WTC11 (cell line): ENCODE data around the gene ZNF217. TPM values are rescaled to one million over a fixed set of nuclear protein-coding genes. Genes with fewer than 3 reads are reported as not detected.
"Not testable (repeated sequence)": the region's sequence is repeated elsewhere in the genome, so short reads cannot be mapped to it uniquely, and the experiment has no call there.

ENCODE experiments used
- ATAC-seq: fragments of 200-7000 bp; cut with Tn5 transposase; 2 replicates; pipeline ENCODE4 v1.10.0; 2021; ENCODE audit warnings: mild to moderate bottlenecking, moderate library complexity
- CTCF ChIA-PET: fragments of 300-600 bp; sonication (Branson Sonifier 250); formaldehyde crosslinking; loops from one replicate; lab custom pipeline; 2021; ENCODE audit warnings: antibody characterized with exemption; lab: Charles Lee
- POLR2A ChIA-PET: fragments of 350-600 bp; sonication (Branson Sonifier 250); formaldehyde crosslinking; loops from one replicate; lab custom pipeline; 2021; ENCODE audit warnings: antibody characterized with exemption; lab: Charles Lee
- DNase-seq: peaks from one replicate; pipeline ENCODE4 v3.0.0; 2021; ENCODE audit warnings: low spot score
- H3K27ac Mint-ChIP-seq: 2 replicates; pipeline ENCODE4 v1.8.0; 2021; ENCODE audit warnings: mixed read lengths
- H3K27me3 Mint-ChIP-seq: 2 replicates; pipeline ENCODE4 v1.8.0; 2021; ENCODE audit warnings: low read depth, mild to moderate bottlenecking, moderate library complexity, mixed read lengths
- H3K36me3 Mint-ChIP-seq: 2 replicates; pipeline ENCODE4 v1.8.0; 2021; ENCODE audit warnings: mixed read lengths
- H3K4me1 Mint-ChIP-seq: 2 replicates; pipeline ENCODE4 v1.8.0; 2022; ENCODE audit warnings: mixed read lengths
- H3K4me3 Mint-ChIP-seq: 2 replicates; pipeline ENCODE4 v1.8.0; 2021; ENCODE audit warnings: mild to moderate bottlenecking, moderate library complexity, mixed read lengths
- H3K9me3 Mint-ChIP-seq: 2 replicates; pipeline ENCODE4 v1.8.0; 2021; ENCODE audit warnings: mixed read lengths
- ATF1 ChIP-seq: sonication (generic); formaldehyde crosslinking; IDR thresholded peaks from 2 replicates; pipeline ENCODE4 v1.8.1; 2023; ENCODE audit warnings: mild to moderate bottlenecking, moderate library complexity, missing genetic modification reagents
- CBFB ChIP-seq: sonication (generic); formaldehyde crosslinking; IDR thresholded peaks from 2 replicates; pipeline ENCODE4 v1.8.1; 2022; ENCODE audit warnings: mild to moderate bottlenecking, low read depth, missing genetic modification reagents
- FOXP1 ChIP-seq: sonication (generic); formaldehyde crosslinking; IDR thresholded peaks from 2 replicates; pipeline ENCODE4 v1.8.0; 2022; ENCODE audit warnings: missing genetic modification reagents, mild to moderate bottlenecking, moderate library complexity, borderline replicate concordance
- IRF2 ChIP-seq: sonication (generic); formaldehyde crosslinking; IDR thresholded peaks from 2 replicates; pipeline ENCODE4 v1.8.0; 2022; ENCODE audit warnings: low read depth, missing genetic modification reagents, borderline replicate concordance
- JUN ChIP-seq: sonication (generic); formaldehyde crosslinking; IDR thresholded peaks from 2 replicates; pipeline ENCODE4 v1.8.0; 2023; ENCODE audit warnings: mild to moderate bottlenecking, missing genetic modification reagents
- NR2C2 ChIP-seq: sonication (generic); formaldehyde crosslinking; IDR thresholded peaks from 2 replicates; pipeline ENCODE4 v1.8.0; 2022; ENCODE audit warnings: mild to moderate bottlenecking, missing genetic modification reagents
- OVOL2 ChIP-seq: fragments of 250-450 bp; sonication (Bioruptor Pico); IDR thresholded peaks from 2 replicates; pipeline ENCODE4 v1.9.0; 2021; ENCODE audit warnings: mild to moderate bottlenecking, borderline replicate concordance
- RELA ChIP-seq: sonication (generic); formaldehyde crosslinking; IDR thresholded peaks from 2 replicates; pipeline ENCODE4 v1.8.1; 2022; ENCODE audit warnings: missing genetic modification reagents, mild to moderate bottlenecking, borderline replicate concordance
- SMAD3 ChIP-seq: sonication (generic); formaldehyde crosslinking; IDR thresholded peaks from 2 replicates; pipeline ENCODE4 v1.8.0; 2022; ENCODE audit warnings: missing genetic modification reagents, mild to moderate bottlenecking, borderline replicate concordance
- SMAD4 ChIP-seq: sonication (generic); formaldehyde crosslinking; IDR thresholded peaks from 2 replicates; pipeline ENCODE4 v1.8.0; 2022; ENCODE audit warnings: mild to moderate bottlenecking, missing genetic modification reagents
- TP53 ChIP-seq: sonication (generic); formaldehyde crosslinking; IDR thresholded peaks from 2 replicates; pipeline ENCODE4 v1.8.1; 2023; ENCODE audit warnings: mild to moderate bottlenecking, missing genetic modification reagents
- ZNF121 ChIP-seq: sonication (generic); formaldehyde crosslinking; IDR thresholded peaks from 2 replicates; pipeline ENCODE4 v1.8.0; 2023; ENCODE audit warnings: missing genetic modification reagents
- ZNF232 ChIP-seq: sonication (generic); formaldehyde crosslinking; IDR thresholded peaks from 2 replicates; pipeline ENCODE4 v1.8.0; 2022; ENCODE audit warnings: mild to moderate bottlenecking, missing genetic modification reagents
- ZNF317 ChIP-seq: sonication (generic); formaldehyde crosslinking; IDR thresholded peaks from 2 replicates; pipeline ENCODE4 v1.8.1; 2023; ENCODE audit warnings: low read depth, mild to moderate bottlenecking, moderate library complexity, missing genetic modification reagents, borderline replicate concordance
- total RNA-seq: library from RNA; stranded (reverse); gene quantifications from 3 replicates; pipeline ENCODE4 v1.2.3, GENCODE V29; 2021
- TF ChIP-seq, protein P1 (sequence below): sonication (generic); formaldehyde crosslinking; IDR thresholded peaks from 2 replicates; pipeline ENCODE4 v1.8.0; 2022; ENCODE audit warnings: mild to moderate bottlenecking, missing genetic modification reagents
- TF ChIP-seq, protein P2 (sequence below): fragments of 250-450 bp; sonication (Bioruptor Pico); IDR thresholded peaks from 2 replicates; pipeline ENCODE4 v1.9.0; 2021; ENCODE audit warnings: moderate library complexity, mild to moderate bottlenecking, inconsistent platforms, borderline replicate concordance
- TF ChIP-seq, protein P3 (sequence below): fragments of 250-450 bp; sonication (Bioruptor Pico); IDR thresholded peaks from 2 replicates; pipeline ENCODE4 v1.9.0; 2021; ENCODE audit warnings: mild to moderate bottlenecking, borderline replicate concordance
- TF ChIP-seq, protein P4 (sequence below): sonication (generic); formaldehyde crosslinking; IDR thresholded peaks from 2 replicates; pipeline ENCODE4 v1.8.0; 2023; ENCODE audit warnings: mild to moderate bottlenecking, missing genetic modification reagents
- TF ChIP-seq, protein P5 (sequence below): fragments of 250-450 bp; sonication (Bioruptor Pico); IDR thresholded peaks from 2 replicates; pipeline ENCODE4 v1.9.0; 2021; ENCODE audit warnings: mild to moderate bottlenecking
- TF ChIP-seq, protein P6 (sequence below): sonication (generic); formaldehyde crosslinking; IDR thresholded peaks from 2 replicates; pipeline ENCODE4 v1.8.1; 2023; ENCODE audit warnings: mild to moderate bottlenecking, missing genetic modification reagents, moderate library complexity

The ZNF217 gene
- total RNA-seq, 1 experiment from 2014 or later = 75.6 TPM

DNA sequence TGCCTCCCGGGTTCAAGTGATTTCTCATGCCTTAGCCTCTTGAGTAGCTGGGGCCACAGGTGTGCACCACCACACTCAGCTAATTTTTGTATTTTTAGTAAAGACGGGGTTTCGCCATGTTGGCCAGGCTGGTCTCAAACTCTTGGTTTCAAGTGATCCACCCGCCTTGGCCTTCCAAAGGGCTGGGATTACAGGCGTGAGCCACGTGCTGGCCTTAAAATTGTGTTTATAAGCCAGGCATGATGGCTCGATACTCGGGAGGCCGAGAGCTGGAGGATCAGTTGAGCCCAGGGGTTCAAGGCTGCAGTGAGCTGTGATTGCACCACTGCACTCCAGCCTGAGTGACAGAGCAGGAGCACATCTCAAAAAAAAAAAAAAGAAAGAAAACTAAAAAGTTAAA is 27.0 kb downstream of the ZNF217 start:
- H3K4me1 Mint-ChIP-seq, H3K27ac Mint-ChIP-seq, DNase-seq, H3K27me3 Mint-ChIP-seq, H3K4me3 Mint-ChIP-seq, ATAC-seq, H3K9me3 Mint-ChIP-seq: not testable (repeated sequence)
- peaks cover 55% of the 10 kb centered on the region for H3K36me3 Mint-ChIP-seq
- CTCF ChIA-PET = interaction anchor here (0.5 kb wide), 1 partner anchor 326 kb away, joined by 3 read pairs; no protein-coding TSS in a partner anchor
- POLR2A ChIA-PET = interaction anchor here (0.6 to 0.7 kb wide), 2 partner anchors 299 to 828 kb away, joined by 3 read pairs; no protein-coding TSS in a partner anchor
- 0 out of 2 replicates have a peak, but pooled peaks have one; percentile 1 for TF ChIP-seq ZNF121

DNA sequence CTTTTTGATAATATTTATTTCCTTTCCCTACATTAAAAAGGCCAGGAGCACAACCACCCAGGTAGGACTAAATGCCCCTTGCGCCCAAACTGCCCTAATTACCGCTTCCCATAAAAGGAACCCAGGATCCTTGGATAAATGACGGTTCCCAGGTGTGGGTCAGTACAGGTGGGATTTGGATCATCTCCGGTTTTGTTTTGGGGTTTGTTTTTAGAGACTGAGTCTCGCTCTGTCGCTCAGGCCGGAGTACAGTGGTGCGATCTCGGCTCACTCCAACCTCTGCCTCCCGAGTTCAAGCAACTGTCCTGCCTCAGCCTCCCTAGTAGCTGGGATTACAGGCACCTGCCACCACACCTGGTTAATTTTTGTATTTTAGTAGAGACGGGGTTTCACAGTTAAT is 28.4 kb downstream of the ZNF217 start:
- POLR2A ChIA-PET = interaction anchor here (0.6 kb wide), 1 partner anchor 289 kb away, joined by 3 read pairs; no protein-coding TSS in a partner anchor
- Mint-ChIP-seq H3K4me1 (peaks cover 5% of the 10 kb centered on the region), H3K9me3 (no peaks in the 10 kb centered on the region), H3K4me3 (no peak overlapping the region), H3K36me3 (peaks cover 41% of the 10 kb centered on the region), H3K27me3 (no peaks in the 10 kb centered on the region), H3K27ac (no peak overlapping the region; the same call in 1 of the 2 replicates)
- CTCF ChIA-PET = no interaction called here
- ATAC-seq (no peak), DNase-seq (no peak)
- TF ChIP-seq IRF2 (CRISPR knock-in tag) (no peak), ZNF317 (CRISPR knock-in tag) (no peak), JUN (CRISPR knock-in tag) (no peak), RELA (CRISPR knock-in tag) (no peak), FOXP1 (CRISPR knock-in tag) (no peak), ATF1 (CRISPR knock-in tag) (no peak), SMAD3 (CRISPR knock-in tag) (no peak), OVOL2 (CRISPR knock-in tag) (no peak), NR2C2 (CRISPR knock-in tag) (no peak), ZNF232 (CRISPR knock-in tag) (no peak), TP53 (CRISPR knock-in tag) (no peak), SMAD4 (no peak), CBFB (CRISPR knock-in tag) (no peak)
- TF ChIP-seq, protein P1, sequence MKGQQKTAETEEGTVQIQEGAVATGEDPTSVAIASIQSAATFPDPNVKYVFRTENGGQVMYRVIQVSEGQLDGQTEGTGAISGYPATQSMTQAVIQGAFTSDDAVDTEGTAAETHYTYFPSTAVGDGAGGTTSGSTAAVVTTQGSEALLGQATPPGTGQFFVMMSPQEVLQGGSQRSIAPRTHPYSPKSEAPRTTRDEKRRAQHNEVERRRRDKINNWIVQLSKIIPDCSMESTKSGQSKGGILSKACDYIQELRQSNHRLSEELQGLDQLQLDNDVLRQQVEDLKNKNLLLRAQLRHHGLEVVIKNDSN (CRISPR knock-in tag) = no peak
- TF ChIP-seq, protein P2, sequence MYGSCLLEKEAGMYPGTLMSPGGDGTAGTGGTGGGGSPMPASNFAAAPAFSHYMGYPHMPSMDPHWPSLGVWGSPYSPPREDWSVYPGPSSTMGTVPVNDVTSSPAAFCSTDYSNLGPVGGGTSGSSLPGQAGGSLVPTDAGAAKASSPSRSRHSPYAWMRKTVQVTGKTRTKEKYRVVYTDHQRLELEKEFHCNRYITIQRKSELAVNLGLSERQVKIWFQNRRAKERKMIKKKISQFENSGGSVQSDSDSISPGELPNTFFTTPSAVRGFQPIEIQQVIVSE (CRISPR knock-in tag) = no peak
- TF ChIP-seq, protein P3, sequence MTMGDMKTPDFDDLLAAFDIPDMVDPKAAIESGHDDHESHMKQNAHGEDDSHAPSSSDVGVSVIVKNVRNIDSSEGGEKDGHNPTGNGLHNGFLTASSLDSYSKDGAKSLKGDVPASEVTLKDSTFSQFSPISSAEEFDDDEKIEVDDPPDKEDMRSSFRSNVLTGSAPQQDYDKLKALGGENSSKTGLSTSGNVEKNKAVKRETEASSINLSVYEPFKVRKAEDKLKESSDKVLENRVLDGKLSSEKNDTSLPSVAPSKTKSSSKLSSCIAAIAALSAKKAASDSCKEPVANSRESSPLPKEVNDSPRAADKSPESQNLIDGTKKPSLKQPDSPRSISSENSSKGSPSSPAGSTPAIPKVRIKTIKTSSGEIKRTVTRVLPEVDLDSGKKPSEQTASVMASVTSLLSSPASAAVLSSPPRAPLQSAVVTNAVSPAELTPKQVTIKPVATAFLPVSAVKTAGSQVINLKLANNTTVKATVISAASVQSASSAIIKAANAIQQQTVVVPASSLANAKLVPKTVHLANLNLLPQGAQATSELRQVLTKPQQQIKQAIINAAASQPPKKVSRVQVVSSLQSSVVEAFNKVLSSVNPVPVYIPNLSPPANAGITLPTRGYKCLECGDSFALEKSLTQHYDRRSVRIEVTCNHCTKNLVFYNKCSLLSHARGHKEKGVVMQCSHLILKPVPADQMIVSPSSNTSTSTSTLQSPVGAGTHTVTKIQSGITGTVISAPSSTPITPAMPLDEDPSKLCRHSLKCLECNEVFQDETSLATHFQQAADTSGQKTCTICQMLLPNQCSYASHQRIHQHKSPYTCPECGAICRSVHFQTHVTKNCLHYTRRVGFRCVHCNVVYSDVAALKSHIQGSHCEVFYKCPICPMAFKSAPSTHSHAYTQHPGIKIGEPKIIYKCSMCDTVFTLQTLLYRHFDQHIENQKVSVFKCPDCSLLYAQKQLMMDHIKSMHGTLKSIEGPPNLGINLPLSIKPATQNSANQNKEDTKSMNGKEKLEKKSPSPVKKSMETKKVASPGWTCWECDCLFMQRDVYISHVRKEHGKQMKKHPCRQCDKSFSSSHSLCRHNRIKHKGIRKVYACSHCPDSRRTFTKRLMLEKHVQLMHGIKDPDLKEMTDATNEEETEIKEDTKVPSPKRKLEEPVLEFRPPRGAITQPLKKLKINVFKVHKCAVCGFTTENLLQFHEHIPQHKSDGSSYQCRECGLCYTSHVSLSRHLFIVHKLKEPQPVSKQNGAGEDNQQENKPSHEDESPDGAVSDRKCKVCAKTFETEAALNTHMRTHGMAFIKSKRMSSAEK = no peak
- TF ChIP-seq, protein P4, sequence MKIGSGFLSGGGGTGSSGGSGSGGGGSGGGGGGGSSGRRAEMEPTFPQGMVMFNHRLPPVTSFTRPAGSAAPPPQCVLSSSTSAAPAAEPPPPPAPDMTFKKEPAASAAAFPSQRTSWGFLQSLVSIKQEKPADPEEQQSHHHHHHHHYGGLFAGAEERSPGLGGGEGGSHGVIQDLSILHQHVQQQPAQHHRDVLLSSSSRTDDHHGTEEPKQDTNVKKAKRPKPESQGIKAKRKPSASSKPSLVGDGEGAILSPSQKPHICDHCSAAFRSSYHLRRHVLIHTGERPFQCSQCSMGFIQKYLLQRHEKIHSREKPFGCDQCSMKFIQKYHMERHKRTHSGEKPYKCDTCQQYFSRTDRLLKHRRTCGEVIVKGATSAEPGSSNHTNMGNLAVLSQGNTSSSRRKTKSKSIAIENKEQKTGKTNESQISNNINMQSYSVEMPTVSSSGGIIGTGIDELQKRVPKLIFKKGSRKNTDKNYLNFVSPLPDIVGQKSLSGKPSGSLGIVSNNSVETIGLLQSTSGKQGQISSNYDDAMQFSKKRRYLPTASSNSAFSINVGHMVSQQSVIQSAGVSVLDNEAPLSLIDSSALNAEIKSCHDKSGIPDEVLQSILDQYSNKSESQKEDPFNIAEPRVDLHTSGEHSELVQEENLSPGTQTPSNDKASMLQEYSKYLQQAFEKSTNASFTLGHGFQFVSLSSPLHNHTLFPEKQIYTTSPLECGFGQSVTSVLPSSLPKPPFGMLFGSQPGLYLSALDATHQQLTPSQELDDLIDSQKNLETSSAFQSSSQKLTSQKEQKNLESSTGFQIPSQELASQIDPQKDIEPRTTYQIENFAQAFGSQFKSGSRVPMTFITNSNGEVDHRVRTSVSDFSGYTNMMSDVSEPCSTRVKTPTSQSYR (CRISPR knock-in tag) = no peak
- TF ChIP-seq, protein P5, sequence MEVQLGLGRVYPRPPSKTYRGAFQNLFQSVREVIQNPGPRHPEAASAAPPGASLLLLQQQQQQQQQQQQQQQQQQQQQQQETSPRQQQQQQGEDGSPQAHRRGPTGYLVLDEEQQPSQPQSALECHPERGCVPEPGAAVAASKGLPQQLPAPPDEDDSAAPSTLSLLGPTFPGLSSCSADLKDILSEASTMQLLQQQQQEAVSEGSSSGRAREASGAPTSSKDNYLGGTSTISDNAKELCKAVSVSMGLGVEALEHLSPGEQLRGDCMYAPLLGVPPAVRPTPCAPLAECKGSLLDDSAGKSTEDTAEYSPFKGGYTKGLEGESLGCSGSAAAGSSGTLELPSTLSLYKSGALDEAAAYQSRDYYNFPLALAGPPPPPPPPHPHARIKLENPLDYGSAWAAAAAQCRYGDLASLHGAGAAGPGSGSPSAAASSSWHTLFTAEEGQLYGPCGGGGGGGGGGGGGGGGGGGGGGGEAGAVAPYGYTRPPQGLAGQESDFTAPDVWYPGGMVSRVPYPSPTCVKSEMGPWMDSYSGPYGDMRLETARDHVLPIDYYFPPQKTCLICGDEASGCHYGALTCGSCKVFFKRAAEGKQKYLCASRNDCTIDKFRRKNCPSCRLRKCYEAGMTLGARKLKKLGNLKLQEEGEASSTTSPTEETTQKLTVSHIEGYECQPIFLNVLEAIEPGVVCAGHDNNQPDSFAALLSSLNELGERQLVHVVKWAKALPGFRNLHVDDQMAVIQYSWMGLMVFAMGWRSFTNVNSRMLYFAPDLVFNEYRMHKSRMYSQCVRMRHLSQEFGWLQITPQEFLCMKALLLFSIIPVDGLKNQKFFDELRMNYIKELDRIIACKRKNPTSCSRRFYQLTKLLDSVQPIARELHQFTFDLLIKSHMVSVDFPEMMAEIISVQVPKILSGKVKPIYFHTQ (CRISPR knock-in tag) = no peak
- TF ChIP-seq, protein P6, sequence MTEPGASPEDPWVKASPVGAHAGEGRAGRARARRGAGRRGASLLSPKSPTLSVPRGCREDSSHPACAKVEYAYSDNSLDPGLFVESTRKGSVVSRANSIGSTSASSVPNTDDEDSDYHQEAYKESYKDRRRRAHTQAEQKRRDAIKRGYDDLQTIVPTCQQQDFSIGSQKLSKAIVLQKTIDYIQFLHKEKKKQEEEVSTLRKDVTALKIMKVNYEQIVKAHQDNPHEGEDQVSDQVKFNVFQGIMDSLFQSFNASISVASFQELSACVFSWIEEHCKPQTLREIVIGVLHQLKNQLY (CRISPR knock-in tag) = no peak

DNA sequence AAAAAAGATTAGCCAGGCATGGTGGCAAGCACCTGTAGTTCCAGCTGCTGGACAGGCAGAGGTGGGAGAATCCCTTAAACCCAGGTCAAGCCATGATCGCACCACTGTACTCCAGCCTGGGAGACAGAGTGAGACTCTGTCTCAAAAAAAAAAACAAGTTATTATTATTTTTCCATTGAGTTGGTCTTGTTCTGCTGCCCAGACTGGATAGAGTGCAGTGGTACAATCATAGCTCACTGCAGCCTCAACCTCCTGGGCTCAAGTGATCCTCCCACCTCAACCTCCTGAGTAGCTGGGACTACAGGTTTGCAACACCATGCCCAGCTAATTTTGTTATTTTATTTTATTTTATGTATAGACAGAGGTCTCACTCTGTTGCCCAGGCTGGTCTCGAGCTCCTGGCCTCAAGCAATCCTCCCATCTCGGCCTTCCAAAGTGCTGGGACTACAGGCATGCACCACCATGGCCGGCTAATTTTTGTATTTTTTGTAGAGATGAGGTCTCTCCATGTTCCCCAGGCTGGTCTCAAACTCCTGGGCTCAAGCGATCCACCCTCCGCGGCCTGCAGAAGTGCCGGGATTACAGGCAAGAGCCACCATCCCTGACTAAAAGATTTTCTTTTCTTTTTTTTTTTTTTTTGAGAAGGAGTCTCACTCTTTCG is 31.4 kb downstream of the ZNF217 start:
- ChIA-PET CTCF (interaction anchor here (0.6 to 1.5 kb wide), 5 partner anchors 14 to 1371 kb away, joined by 3 to 5 read pairs (median 5); partner anchors contain the start of gene ZFP64), POLR2A (interaction anchor here (0.6 to 0.9 kb wide), 3 partner anchors 379 to 824 kb away, joined by 3 to 10 read pairs (median 3); no protein-coding TSS in a partner anchor)
- H3K9me3 Mint-ChIP-seq, ATAC-seq, H3K4me1 Mint-ChIP-seq, DNase-seq, H3K27me3 Mint-ChIP-seq, H3K4me3 Mint-ChIP-seq, H3K27ac Mint-ChIP-seq: not testable (repeated sequence)
- H3K36me3 Mint-ChIP-seq = peaks cover 18% of the 10 kb centered on the region
